ENCODE results near the gene CCT5.
"Not testable (repeated sequence)": the region's sequence is repeated elsewhere in the genome, so short reads cannot be mapped to it uniquely, and the experiment has no call there.

Gene CCT5

DNA sequence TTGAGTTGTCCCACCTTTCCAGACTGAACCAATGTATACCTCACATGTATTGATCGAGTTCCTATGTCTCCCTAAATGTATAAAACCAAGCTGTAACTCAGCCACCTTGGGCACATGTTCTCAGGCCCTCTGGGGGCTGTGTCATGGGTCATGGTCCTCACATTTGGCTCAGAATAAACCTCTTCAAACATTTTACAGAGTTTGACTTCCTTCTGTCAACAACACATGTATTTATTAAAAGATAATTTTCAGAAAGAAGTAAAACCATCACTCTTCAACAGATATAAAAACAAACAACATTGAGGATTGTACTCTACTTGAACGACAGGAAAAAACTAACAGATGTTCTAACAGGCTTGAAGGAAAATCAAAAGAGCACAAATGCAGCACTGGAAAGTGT, 53.1 kb downstream of the CCT5 start:
- no peak for DNase-seq

DNA sequence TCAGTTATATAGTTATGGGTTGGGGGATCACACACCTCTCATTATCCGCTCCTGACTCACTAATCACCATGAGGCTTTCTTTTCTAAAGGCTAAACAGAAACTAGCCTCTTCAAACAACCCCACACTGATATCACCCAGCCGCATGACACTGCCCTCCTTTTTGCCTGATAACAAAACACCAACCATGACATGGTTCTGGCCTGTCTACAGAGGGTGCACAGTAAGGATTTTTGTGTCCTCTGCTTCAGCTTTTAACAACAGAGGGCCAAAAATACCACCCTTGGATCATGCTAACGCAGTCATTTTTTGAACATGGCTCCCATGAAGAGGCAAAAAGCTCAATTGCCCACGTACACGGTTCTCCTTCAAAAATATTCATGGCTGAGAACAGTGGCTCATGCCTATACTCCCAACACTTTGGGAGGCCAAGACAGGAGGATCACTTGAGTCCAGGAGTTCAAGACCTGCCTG, 53.7 kb downstream of the CCT5 start:
- no peak for DNase-seq

DNA sequence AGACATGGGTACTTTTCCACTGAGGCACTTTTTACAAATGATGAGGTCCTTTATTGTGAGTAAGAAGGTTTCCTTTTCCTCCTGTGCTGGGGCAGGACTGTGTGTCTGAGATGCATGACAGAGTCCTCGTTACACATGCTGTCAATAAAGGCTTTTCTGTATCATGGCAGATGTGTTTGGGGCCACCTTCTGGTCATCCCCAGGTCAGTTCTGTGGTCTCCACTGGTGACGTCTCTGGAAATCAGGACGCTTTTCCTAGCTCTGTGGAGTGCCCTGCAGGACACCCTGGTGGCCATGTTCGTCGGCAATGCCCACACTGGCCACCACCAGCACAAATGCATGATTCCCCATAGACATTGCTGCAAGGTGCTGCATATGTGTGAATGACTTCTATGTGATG, 54.9 kb downstream of the CCT5 start:
- DNase-seq = no peak

DNA sequence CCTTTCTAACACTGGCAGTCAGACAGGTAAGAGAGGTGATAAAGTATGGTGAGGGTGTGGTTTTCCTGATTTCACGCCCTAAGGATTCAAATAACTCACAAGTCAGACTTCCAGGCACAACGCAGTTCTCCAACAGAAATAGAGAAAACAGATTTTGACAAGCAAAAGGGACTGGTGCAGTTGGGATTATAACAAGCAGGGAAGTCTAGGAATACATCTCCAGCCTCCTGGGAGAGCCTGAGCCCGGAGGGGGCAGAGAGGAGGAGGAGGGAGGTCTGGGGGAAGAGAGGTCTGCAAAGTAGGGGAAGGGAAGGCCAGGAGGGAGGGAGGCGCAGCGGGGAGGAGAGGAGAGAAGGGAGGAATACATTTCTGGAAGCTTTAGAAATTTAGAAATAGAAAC, 56.0 kb downstream of the CCT5 start:
- no peak for DNase-seq

DNA sequence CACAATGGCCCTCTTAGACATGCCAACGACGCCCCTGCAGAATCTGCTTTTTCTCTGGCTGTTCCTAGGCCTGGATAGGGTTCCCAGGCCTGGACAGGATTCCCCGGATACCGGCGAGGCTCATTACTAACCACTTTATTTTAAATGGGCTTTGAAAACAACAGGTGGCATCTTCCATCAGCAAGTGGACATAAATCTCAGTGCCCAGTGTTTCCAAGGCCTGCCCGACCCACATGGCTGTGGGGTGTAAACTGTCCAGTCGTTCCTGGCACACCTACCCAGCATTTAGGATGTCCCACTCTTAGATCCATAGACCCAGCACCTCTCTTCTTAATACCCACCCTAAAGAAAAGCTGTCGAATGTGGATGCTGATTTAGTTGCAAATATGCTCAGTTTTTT, 56.7 kb downstream of the CCT5 start:
- no peak for DNase-seq

DNA sequence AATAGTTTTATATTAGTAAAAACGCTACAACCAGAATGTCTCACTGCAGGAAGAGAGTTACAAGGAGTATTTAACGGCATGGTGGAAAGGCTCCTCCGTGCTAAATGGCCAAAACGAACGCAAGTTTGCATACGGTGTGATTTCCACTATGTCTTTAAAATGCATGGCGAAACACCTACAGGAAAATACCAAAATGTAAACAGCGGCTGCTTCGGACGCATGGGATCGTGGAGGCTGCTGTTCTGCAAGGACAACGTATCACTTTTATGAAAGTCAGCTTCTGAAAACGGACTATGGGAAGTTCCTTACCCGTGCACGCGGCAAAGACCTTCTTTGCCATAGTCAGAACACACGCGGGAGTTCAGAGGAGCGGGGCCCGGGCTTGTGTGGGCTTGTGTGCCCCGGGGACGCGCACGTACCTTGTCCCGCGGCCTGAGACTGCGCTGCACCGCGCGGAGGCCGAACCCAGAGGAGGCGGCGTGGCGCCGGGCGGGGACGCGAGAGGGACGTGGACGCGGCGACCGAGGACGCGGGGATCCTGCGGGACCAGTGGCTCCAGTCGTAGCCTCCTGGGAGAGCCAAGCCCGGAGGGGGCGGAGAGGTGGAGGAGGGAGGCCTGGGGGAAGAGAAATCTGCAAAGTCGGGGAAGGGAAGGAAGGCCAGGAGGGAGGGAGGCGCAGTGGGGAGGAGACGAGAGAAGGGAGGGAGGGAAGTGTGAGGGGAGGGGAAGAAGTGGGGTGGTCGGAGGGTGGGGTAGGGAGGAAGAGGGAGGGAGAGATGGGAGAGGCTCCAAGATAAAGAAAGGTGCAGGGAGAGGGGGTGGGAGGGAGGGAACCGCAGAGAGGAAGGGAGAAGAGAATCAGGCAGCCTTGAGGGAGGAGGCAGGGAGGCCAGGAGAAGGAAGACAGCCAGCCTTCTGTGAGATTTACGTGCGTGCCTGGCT, 57.4 kb downstream of the CCT5 start, which contains the start of gene CMBL:
Gene CMBL, minus strand, starts transcription at position 697 of the 943 bp plus-strand sequence. CDS start 17,140 bp downstream, outside the sequence.
- peak; percentile 67 for DNase-seq

DNA sequence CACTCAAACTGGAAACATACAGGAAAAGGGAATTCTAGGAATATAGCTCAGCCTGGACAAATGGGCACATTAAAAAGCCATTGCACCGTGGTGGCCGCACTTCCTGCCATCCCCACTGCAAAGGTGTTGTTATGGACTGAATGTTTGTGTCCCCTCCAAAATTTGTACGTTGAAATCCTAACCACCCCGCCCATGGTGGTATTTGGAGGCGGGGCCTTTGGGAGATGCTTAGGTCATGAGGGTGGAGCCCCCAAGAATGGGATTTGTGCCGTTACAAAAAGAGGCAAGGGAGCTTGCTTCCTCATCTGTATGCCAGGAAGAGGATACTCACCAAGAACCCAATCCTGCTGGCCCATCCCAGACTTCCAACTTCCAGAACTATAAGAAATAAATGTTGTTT, 58.8 kb downstream of the CCT5 start:
- DNase-seq = no peak

DNA sequence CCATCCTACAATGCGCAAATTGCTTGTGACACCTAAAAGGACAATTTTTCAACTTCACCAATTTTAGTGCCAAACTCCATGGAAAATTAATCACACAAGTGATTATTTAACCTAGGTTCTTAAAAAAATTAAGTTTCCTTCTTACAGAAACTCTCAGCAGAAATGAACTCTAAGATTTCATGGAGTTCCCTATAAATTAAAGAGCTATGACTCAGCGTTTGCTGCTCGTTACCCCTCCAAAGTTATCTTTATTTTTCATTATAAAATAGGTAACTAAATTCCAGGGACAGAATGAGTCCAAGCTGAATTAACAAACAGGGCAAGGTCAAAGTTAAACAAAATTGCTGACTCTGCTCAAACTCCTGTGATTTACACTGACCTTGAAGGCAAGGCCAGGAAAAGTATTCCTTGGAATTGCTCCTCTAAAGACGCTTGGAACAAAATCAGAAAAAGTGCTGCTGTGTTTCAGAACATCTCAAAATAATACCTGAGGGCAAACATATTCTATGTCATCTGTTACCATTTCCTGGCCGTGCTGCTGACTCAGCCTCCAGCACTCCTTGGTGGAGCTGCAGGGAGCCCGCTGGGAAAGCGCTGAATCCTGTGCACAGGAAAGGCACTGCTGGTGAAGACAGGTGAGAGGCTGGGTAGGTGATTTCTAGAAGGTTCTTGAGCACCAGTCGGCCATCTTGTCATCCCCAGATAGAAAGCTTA, 60.1 kb downstream of the CCT5 start:
- no peak for DNase-seq

DNA sequence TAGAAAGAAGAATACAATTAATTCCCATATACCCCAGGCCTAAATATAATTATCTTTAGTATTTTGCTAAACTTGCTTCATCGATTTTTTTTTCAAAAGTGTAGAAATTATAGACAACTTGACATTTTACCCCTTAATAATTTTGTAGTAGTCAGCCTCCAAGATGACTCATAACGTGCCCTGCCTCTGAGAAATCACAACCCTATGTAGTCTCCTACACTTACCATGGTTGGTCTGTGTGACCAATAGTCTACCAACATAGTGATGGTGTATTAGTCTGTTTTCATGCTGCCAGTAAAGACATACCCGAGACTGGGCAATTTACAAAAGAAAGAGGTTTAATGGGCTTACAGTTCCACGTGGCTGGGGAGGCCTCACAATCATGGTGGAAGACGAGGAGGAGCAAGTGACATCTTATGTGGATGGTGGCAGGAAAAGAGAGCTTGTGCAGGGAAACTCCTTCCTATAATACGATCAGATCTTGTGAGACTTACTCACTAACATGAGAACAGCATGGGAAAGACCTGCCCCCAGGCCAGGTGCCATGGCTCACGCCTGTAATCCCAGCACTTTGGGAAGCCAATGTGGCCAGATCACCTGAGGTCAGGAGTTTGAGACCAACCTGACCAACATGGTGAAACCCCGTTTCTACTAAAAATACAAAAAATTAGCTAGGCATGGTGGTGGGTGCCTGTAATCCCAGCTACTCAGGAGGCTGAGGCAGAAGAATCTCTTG, 60.9 kb downstream of the CCT5 start:
- DNase-seq = not testable (repeated sequence)

DNA sequence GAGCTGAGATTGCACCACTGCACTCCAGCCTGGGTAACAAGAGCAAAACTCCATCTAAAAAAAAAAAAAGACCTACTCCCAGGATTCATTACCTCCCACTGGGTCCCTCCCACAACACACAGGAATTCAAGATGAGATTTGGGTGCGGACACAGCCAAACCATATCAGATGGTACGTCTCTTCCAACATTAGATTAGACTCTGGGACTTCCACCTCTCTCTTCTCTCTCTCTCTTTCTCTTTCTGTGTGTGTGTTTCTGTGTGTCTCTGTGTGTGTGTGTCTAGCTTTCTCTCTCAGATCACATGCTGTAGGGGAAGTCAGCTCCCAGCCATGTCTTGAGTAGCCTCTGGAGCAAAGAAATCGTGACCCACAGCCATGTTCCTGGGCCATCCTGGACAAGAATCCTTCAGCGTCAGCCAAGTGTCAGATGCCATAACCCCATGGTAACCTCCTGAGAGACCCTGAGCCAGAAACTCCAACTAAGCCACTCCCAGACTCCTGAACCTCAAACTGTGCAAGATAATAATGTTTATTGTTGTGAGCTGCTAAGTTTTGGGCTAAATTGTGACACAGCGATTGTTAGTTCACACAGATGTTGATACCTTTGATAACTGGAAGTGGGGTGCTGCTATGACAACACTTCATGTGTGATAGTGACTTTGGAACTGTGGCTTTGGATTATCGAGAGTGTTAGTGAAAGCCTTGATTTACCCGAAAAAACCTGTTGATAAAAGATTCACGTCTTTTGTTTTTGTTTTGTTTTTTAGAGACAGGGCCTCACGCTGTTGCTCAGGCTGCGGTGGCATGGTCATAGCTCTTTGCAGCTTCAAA, 61.7 kb downstream of the CCT5 start:
- DNase-seq = no peak

DNA sequence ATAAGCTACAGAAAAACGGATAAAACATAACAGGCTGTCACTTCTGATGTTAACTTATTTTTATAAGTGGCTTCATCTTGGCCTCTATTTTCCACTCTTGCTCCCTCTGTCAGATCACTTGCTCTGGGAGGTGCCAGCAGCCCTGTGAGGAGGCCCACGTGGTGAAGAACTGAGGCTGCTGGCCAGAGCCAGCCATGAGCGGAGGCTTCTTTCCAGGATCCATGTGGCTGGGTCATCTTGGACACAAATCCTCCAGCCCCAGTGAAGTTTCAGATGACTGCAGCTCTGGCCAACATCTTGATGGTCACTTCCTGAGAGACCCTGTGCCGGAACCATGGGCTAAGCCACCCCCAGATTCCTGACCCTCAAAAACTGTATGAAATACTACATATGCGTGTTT, 65.1 kb downstream of the CCT5 start:
- no peak for DNase-seq

Data from DMS 273 treated with DMSO at 0.1 percent for 48 hours (cell line).